22Rv1 (cell line): ENCODE data around the gene ODAD4.
"Not testable (repeated sequence)": the region's sequence is repeated elsewhere in the genome, so short reads cannot be mapped to it uniquely, and the experiment has no call there.

Source experiments
- ZFX ChIP-seq: fragments of 450-650 bp; IDR thresholded peaks from 2 replicates; pipeline ENCODE4 v1.6.1; 2017; ENCODE audit warnings: antibody characterized with exemption, borderline replicate concordance
- TF ChIP-seq, protein P1 (sequence below): fragments of 450-650 bp; IDR thresholded peaks from 2 replicates; pipeline ENCODE4 v1.5.1; 2017; ENCODE audit warnings: mild to moderate bottlenecking

DNA sequence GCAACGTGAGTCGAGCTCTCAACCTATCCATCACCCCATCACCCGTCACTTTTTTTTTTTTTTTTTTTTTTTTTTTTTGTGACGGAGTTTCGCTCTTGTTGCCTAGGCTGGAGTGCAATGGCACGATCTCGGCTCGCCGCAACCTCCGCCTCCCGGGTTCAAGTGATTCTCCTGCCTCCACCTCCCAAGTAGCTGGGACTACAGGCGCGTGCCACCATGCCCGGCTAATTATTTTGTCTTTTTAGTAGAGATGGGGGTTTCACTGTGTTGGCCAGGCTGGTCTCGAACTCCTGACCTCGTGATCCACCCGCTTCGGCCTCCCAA, 378 bp downstream of the ODAD4 start:
- TF ChIP-seq, protein P1, sequence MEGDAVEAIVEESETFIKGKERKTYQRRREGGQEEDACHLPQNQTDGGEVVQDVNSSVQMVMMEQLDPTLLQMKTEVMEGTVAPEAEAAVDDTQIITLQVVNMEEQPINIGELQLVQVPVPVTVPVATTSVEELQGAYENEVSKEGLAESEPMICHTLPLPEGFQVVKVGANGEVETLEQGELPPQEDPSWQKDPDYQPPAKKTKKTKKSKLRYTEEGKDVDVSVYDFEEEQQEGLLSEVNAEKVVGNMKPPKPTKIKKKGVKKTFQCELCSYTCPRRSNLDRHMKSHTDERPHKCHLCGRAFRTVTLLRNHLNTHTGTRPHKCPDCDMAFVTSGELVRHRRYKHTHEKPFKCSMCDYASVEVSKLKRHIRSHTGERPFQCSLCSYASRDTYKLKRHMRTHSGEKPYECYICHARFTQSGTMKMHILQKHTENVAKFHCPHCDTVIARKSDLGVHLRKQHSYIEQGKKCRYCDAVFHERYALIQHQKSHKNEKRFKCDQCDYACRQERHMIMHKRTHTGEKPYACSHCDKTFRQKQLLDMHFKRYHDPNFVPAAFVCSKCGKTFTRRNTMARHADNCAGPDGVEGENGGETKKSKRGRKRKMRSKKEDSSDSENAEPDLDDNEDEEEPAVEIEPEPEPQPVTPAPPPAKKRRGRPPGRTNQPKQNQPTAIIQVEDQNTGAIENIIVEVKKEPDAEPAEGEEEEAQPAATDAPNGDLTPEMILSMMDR, result not testable (repeated sequence)
- TF ChIP-seq ZFX, result not testable (repeated sequence)
